GM13976 (cell line): ENCODE data around the gene SLC39A13.

Experiments used
- DNase-seq: peaks from one replicate; pipeline ENCODE4 v3.0.0; 2012; ENCODE audit warnings: low spot score
- in situ Hi-C: fragments of 300-500 bp; cut with MboI; formaldehyde crosslinking; loops from one replicate; pipeline ENCODE4 v1.12.0; 2022; ENCODE audit warnings: low sequenced_read_pairs, mixed read lengths, inconsistent platforms; ENCODE audit not compliant: unreplicated experiment
- TF ChIP-seq, protein P1 (sequence below): IDR thresholded peaks from 2 replicates; pipeline ENCODE4 v1.5.1; 2012; ENCODE audit warnings: borderline replicate concordance, mild to moderate bottlenecking; ENCODE audit not compliant: insufficient read depth; ENCODE audit errors: extremely low read depth, missing control alignments, control extremely low read depth

SLC39A13 gene

DNA sequence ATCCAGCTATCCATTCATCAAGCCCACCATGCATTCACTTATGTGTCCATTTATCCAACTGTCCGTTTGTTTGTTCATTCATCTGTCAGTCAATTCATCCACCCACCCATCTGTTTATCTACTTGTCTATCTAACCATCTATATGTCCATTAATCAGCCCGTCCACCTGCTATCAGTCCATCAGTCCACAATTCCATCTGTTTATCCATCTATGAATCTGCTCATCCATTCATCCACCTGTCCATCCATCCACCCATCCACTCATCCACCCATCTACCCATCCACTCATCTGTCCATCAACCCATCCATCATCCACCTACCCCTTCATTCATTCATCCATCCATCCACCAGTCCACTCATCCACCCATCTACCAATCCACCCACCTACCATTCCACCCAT lies 29.1 kb upstream of the SLC39A13 start:
- TF ChIP-seq, protein P1, sequence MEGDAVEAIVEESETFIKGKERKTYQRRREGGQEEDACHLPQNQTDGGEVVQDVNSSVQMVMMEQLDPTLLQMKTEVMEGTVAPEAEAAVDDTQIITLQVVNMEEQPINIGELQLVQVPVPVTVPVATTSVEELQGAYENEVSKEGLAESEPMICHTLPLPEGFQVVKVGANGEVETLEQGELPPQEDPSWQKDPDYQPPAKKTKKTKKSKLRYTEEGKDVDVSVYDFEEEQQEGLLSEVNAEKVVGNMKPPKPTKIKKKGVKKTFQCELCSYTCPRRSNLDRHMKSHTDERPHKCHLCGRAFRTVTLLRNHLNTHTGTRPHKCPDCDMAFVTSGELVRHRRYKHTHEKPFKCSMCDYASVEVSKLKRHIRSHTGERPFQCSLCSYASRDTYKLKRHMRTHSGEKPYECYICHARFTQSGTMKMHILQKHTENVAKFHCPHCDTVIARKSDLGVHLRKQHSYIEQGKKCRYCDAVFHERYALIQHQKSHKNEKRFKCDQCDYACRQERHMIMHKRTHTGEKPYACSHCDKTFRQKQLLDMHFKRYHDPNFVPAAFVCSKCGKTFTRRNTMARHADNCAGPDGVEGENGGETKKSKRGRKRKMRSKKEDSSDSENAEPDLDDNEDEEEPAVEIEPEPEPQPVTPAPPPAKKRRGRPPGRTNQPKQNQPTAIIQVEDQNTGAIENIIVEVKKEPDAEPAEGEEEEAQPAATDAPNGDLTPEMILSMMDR: no peak
- in situ Hi-C loops: no loop called here

DNA sequence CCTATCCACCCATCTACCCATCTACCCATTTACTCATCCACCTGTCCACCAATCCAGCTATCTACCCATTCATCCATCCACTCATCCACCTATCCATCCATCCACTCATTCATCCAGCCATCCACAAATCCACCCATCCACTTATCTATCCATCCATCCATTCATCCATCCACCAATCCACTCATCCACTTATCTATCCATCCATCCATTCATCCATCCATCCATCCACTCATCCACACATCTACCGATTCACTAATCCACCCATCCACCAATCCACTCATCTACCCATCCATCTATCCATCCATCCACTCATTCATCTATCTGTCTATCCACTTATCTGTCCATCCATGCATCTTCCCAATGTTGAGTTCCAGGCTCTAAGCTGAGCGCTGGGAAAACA lies 28.3 kb upstream of the SLC39A13 start:
- TF ChIP-seq, protein P1: no peak
- no peak for DNase-seq
- in situ Hi-C loops: no loop called here

More for the DNA sequence above, 29.1 kb upstream of the SLC39A13 start:
- no peak for DNase-seq

DNA sequence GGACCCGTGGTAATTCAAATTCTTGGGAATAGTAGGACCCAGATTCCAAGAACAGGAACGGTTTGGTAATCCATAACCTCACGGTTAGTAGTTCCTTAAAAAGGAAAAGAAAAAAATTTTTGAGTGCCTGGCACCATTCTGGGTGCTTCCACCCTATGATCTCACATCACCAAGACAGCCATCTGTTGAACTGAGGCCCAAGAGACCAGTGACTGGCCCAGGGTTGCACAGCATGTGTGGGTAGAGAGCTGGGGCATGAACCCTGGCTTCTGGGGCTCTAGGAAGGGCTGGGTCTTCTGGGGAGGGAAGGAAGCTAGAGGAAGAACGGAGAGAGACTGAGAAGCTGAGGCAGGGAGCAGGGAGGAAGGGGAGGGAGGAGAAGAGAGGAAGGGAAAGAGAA lies 25.3 kb upstream of the SLC39A13 start:
- in situ Hi-C loops: no loop called here
- TF ChIP-seq, protein P1: no peak

DNA sequence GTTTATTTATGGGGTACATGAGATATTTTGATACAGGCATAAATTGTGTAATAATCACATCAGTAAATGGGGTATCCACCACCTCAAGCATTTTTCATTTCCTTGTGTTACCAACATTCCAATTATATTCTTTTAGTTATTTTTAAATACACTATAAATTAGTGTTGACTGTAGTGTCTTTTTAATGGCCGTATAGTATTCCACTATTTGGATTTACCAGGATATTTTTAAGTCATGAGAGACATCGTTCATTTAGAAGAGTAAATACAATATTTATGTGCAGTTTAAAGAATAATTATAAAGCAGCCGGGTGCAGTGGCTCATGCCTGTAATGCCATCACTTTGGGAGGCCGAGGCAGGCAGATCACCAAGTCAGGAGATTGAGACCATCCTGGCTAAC lies 23.9 kb upstream of the SLC39A13 start:
- in situ Hi-C loops: no loop called here
- DNase-seq: no peak
- TF ChIP-seq, protein P1: no peak

More for the DNA sequence above, 25.3 kb upstream of the SLC39A13 start:
- DNase-seq: no peak

DNA sequence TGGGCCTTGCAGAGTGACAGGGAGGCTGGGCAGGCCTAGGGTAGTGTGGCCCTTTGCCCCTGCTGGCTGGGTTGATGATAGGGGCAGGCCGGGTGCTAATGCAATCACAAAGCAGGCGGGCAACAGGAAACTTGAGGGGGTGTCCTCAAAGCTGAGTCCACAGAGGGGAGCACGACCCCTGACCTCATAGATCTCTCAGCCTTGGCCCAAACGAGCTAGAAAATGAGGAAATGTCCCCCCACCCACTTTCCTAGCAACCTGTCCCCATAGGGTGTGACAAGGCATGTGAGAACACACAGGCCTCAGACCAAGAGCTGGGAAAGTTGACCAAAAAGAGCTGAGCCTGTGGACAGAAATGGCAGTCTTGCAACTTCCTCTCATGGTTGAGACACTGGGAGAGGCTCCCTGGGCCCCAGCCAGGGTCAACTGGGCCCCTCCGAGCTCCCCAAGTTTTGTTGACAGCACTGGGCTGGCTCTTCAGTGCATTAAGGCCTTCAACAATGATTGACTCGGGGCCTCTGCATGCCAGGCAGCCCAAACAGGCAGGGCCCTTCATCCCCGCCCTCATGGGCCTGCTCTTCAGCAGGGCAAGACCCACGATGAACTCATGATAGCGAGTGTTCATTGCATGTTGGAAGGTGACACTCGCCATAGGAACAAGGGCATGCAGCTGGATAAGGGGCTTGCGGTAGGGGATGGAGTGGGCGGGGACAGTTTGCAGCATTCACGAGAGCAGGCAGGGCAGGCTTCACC lies 20.3 kb upstream of the SLC39A13 start:
- DNase-seq: peak; percentile 25
- in situ Hi-C loops: no loop called here
- TF ChIP-seq, protein P1: no peak

DNA sequence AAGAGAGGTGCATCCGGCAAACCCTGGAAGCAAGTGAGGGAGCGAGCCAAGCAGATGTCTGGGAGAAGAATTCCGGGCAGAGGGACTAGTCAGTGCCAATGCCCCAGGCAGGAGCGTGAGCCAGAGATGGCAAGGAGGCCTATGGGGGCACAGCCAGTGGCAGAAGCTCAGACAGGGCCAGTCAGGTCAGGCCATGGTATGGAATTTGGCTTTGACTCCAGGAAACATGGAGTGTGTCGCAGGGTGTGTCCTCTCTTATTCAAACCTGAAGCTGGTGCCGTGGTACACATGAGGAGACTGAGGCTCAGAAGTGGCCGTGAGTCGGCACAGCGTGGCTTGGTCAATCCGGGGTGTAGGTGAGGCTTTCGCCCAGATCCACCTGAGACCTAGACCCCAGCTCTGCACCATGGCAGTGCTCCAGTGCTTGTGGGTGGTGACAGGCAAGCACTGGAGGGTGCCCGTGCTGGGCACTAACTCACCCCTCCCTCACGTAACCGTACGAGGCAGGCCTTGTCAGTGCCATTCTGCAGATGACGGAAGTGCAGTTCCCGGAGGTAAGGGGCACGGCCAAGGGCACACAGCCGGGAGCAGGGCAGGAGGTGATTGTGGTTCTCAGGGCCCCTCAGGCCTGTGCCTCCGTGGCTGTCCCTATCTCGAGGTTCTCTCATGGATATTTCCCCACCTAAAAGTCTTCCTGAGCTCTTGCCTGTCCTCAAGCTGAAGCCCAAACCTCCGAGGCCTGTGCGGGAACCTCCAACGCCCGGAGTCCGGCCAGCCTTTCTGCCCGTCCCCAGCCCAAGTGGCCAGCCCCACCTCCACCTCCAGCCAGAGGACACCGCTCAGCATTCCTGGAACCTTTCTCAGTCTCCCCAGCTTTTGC lies 19.5 kb upstream of the SLC39A13 start:
- TF ChIP-seq, protein P1: no peak
- in situ Hi-C loops: no loop called here
- DNase-seq: no peak
